Liver (tissue), 9 donors: ENCODE data around the gene PSORS1C1. TPM values are rescaled to one million over a fixed set of nuclear protein-coding genes. Genes with fewer than 3 reads are reported as not detected.

Experiments
- DNase-seq: peaks from one replicate; pipeline ENCODE4 v3.0.0-alpha.2; 2017; ENCODE audit warnings: low spot score
- H3K27ac ChIP-seq, 2 donors: one replicate each; pipeline ENCODE4 v1.7.0; 2013; ENCODE audit warnings: inconsistent platforms in 2 of 2, low read length in 2 of 2, control low read depth in 1 of 2, low read depth in 1 of 2, mild to moderate bottlenecking in 1 of 2
- H3K27me3 ChIP-seq, 4 donors: one replicate each; pipeline versions ENCODE4 v1.6.1 to v1.7.0; 2013; ENCODE audit warnings: low read length in 3 of 4, inconsistent platforms in 1 of 4, mild to moderate bottlenecking in 1 of 4, moderate library complexity in 1 of 4; ENCODE audit not compliant: control insufficient read depth in 4 of 4, insufficient read depth in 4 of 4
- H3K36me3 ChIP-seq, 4 donors: one replicate each; pipeline versions ENCODE4 v1.6.1 to v1.7.0; 2013; ENCODE audit warnings: low read length in 3 of 4, mild to moderate bottlenecking in 3 of 4, low read depth in 1 of 4, moderate library complexity in 1 of 4; ENCODE audit not compliant: control insufficient read depth in 4 of 4, insufficient read depth in 3 of 4
- H3K4me1 ChIP-seq, 4 donors: one replicate each; pipeline versions ENCODE4 v1.6.1 to v1.7.0; 2013; ENCODE audit warnings: low read length in 3 of 4, mild to moderate bottlenecking in 3 of 4, moderate library complexity in 1 of 4; ENCODE audit not compliant: control insufficient read depth in 4 of 4, insufficient read depth in 4 of 4
- H3K4me3 ChIP-seq, 3 donors: one replicate each; pipeline versions ENCODE4 v1.6.1 to v1.7.0; 2013; ENCODE audit warnings: low read length in 3 of 3, control low read depth in 1 of 3, low read depth in 1 of 3, mild to moderate bottlenecking in 1 of 3
- H3K9ac ChIP-seq, 2 donors: one replicate each; pipeline ENCODE4 v1.7.0; 2013; ENCODE audit warnings: low read length in 2 of 2, mild to moderate bottlenecking in 2 of 2, moderate library complexity in 2 of 2, control low read depth in 1 of 2, low read depth in 1 of 2
- H3K9me3 ChIP-seq, 4 donors: one replicate each; pipeline versions ENCODE4 v1.6.1 to v1.7.0; 2013; ENCODE audit warnings: low read length in 3 of 4; ENCODE audit not compliant: control insufficient read depth in 4 of 4
- EGR1 ChIP-seq, 2 donors: IDR thresholded peaks; 2 replicates each; pipeline ENCODE4 v1.6.1; 2016 to 2018; ENCODE audit warnings: antibody characterized with exemption in 2 of 2, low read depth in 2 of 2
- FOXA1 ChIP-seq: IDR thresholded peaks from 2 replicates; pipeline ENCODE4 v1.6.1; 2016; ENCODE audit warnings: antibody characterized with exemption
- FOXA2 ChIP-seq: IDR thresholded peaks from 2 replicates; pipeline ENCODE4 v1.6.1; 2016; ENCODE audit warnings: antibody characterized with exemption
- GABPA ChIP-seq, 2 donors: IDR thresholded peaks in 1 of 2; conservative IDR thresholded peaks in 1 of 2; 2 replicates each; pipeline ENCODE4 v1.6.1; 2016; ENCODE audit warnings: antibody characterized with exemption in 2 of 2, mild to moderate bottlenecking in 1 of 2, moderate library complexity in 1 of 2
- HNF4A ChIP-seq, 2 donors: conservative IDR thresholded peaks; 2 replicates each; pipeline ENCODE4 v1.6.1; 2016; ENCODE audit warnings: antibody characterized with exemption in 2 of 2, mild to moderate bottlenecking in 2 of 2
- HNF4G ChIP-seq: IDR thresholded peaks from 2 replicates; pipeline ENCODE4 v1.6.1; 2016; ENCODE audit warnings: antibody characterized with exemption
- JUND ChIP-seq, 2 donors: IDR thresholded peaks; 2 replicates each; pipeline ENCODE4 v1.6.1; 2016; ENCODE audit warnings: antibody characterized with exemption in 2 of 2
- NR2F2 ChIP-seq: IDR thresholded peaks from 2 replicates; pipeline ENCODE4 v1.6.1; 2016; ENCODE audit warnings: antibody characterized with exemption
- RAD21 ChIP-seq, 2 donors: IDR thresholded peaks; 2 replicates each; pipeline ENCODE4 v1.6.1; 2016; ENCODE audit warnings: antibody characterized with exemption in 2 of 2, mild to moderate bottlenecking in 2 of 2
- RXRA ChIP-seq, 2 donors: IDR thresholded peaks; 2 replicates each; pipeline ENCODE4 v1.6.1; 2017 to 2018; ENCODE audit warnings: antibody characterized with exemption in 2 of 2, mild to moderate bottlenecking in 1 of 2
- SP1 ChIP-seq: IDR thresholded peaks from 2 replicates; pipeline ENCODE4 v1.6.1; 2018; ENCODE audit warnings: antibody characterized with exemption, mild to moderate bottlenecking
- TAF1 ChIP-seq: conservative IDR thresholded peaks from 2 replicates; pipeline ENCODE4 v1.6.1; 2016; ENCODE audit warnings: antibody characterized with exemption, mild to moderate bottlenecking
- YY1 ChIP-seq: IDR thresholded peaks from 2 replicates; pipeline ENCODE4 v1.6.1; 2016; ENCODE audit warnings: antibody characterized with exemption, mild to moderate bottlenecking
- WGBS: extraction: QIAGEN DNeasy Blood & Tissue Kit; methylation state at CpG from one replicate; pipeline ENCODE4 v1.1.7; 2013; 5-methylcytosine and 5-hydroxymethylcytosine counted together
- polyA plus RNA-seq, 2 donors: library from polyadenylated mRNA; stranded (reverse) in 1 of 2; unstranded in 1 of 2; fragments of 200-250 nt in 1 of 2; fragments of >200 nt in 1 of 2; fragmentation: Nextera tagmentation in 1 of 2; extraction: Ambion mirVana in 1 of 2; gene quantifications; one replicate each; pipeline versions ENCODE4 v1.2.1 to v1.2.3, GENCODE V29; 2013 to 2015
- total RNA-seq, 2 donors: library from RNA; depleted of rRNA; stranded (reverse); fragments of >200 nt; gene quantifications; one replicate each; pipeline ENCODE4 v1.2.3, GENCODE V29; 2014
- TF ChIP-seq, protein P1 (sequence below): fragments of 150-350 bp; IDR thresholded peaks from 2 replicates; pipeline ENCODE4 v1.5.1; 2017; ENCODE audit warnings: improper control_type of control experiment, low read depth, low read length; ENCODE audit not compliant: missing input control
- TF ChIP-seq, protein P2 (sequence below): IDR thresholded peaks from 2 replicates; pipeline ENCODE4 v1.6.1; 2016; ENCODE audit warnings: antibody characterized with exemption
- TF ChIP-seq, protein P3 (sequence below): IDR thresholded peaks from 2 replicates; pipeline ENCODE4 v1.6.1; 2016; ENCODE audit warnings: antibody characterized with exemption, mild to moderate bottlenecking
- TF ChIP-seq, protein P4 (sequence below): IDR thresholded peaks from 2 replicates; pipeline ENCODE4 v1.6.1; 2016; ENCODE audit warnings: antibody characterized with exemption
- TF ChIP-seq, protein P5 (sequence below): IDR thresholded peaks from 2 replicates; pipeline ENCODE4 v1.6.1; 2016; ENCODE audit warnings: antibody characterized with exemption
- donor health status: healthy.
- donor health status: healthy.
- donor health status: healthy.
- donor health status: healthy.
- donor health status: healthy.

PSORS1C1 gene
- total and polyA plus RNA-seq, 4 donors = under 0.01 to 0.08 TPM; not detected in 2

DNA sequence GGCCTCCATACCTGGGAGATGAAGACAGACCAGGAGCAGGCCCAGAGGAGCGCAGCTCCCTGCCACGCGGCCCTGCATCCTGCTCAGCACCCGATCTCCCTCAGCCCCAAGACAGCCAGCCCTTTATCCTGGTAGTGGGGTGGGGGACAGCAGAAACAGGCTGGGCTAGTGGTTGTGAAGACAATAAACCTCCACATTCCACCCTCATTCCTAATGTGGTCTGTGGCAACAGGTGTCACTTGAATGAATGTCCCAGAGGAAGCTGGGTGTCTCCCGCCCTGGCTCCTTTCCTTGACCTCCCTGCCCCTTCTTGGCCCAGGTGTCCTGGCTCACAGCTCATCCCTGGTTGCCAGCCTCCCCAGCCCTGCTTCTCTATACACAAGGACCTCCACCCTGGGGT is 2.1 kb upstream of the PSORS1C1 start, which contains the start of gene C6orf15:
Gene C6orf15 (minus strand): TSS at position 98 of the 400 bp plus-strand sequence. CDS start 20 bp downstream, at position 78.
- TF ChIP-seq NR2F2 = no peak
- TF ChIP-seq TAF1 = no peak
- TF ChIP-seq, protein P1, sequence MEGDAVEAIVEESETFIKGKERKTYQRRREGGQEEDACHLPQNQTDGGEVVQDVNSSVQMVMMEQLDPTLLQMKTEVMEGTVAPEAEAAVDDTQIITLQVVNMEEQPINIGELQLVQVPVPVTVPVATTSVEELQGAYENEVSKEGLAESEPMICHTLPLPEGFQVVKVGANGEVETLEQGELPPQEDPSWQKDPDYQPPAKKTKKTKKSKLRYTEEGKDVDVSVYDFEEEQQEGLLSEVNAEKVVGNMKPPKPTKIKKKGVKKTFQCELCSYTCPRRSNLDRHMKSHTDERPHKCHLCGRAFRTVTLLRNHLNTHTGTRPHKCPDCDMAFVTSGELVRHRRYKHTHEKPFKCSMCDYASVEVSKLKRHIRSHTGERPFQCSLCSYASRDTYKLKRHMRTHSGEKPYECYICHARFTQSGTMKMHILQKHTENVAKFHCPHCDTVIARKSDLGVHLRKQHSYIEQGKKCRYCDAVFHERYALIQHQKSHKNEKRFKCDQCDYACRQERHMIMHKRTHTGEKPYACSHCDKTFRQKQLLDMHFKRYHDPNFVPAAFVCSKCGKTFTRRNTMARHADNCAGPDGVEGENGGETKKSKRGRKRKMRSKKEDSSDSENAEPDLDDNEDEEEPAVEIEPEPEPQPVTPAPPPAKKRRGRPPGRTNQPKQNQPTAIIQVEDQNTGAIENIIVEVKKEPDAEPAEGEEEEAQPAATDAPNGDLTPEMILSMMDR = no peak
- no peak for TF ChIP-seq HNF4A (conservative IDR thresholded peaks at IDR 0.05)
- no peak for TF ChIP-seq SP1
- Histone ChIP-seq H3K9ac (no peak within 1 kb of the TSS), H3K27ac (no peak within 1 kb of the TSS), H3K27me3 (peaks cover 0 to 2% (median 0%) of the 10 kb centered on the region in 4 donors), H3K36me3 (no peaks in the 10 kb centered on the region), H3K4me1 (no peaks in the 10 kb centered on the region), H3K4me3 (no peak within 1 kb of the TSS), H3K9me3 (no peaks in the 10 kb centered on the region)
- 89% methylated on average over 5 of the region's 5 CpGs for WGBS
- DNase-seq = no peak

DNA sequence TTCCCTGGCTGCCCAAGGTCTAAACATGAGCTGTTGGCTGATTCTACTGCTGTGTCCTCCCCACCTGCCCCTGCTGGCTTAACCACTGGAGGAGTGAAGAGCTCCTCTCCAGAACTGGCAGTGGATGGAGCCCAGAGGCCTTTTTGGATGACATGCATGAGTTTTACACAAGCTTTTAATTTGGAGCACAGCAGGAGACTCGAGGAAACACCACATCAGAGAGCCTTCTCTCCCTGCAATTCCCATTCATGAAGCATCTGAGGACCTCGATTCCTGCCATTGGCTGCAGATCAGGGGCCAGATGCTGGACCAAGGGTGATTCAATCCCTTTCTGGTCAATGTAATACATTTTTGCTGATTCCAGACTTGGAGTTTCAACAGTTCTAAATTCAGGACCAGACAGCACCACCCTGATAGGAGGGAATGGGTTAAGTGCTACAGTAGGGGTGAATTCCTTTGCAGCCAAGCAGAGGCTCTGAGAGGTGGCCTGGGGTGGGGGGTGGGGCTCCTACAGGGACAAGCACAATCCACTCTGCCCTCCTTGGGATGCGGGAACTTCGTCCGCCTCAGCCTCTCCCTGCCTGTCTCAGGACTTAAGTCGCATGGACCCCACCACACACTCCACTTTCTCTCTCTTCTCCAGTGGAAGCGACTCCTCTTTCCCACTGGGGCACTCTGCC is 599 bp upstream of the PSORS1C1 start:
- H3K9me3 ChIP-seq = no peaks in the 10 kb centered on the region
- H3K27me3 ChIP-seq = peaks cover 0 to 2% (median 0%) of the 10 kb centered on the region in 4 donors
- WGBS = 83% methylated on average over 7 of the region's 7 CpGs
- H3K36me3 ChIP-seq = no peaks in the 10 kb centered on the region
- H3K9ac ChIP-seq = no peak overlapping the region
- H3K27ac ChIP-seq = no peak overlapping the region
- no peaks in the 10 kb centered on the region for H3K4me1 ChIP-seq
- TF ChIP-seq, protein P2, sequence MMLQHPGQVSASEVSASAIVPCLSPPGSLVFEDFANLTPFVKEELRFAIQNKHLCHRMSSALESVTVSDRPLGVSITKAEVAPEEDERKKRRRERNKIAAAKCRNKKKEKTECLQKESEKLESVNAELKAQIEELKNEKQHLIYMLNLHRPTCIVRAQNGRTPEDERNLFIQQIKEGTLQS = no peak
- TF ChIP-seq FOXA1 (no peak), NR2F2 (no peak), EGR1 (IDR thresholded peaks at IDR 0.05; ENCODE audit: low read depth in 2 of 2) (no peak), RAD21 (IDR thresholded peaks at IDR 0.05) (no peak), YY1 (no peak), FOXA2 (no peak), HNF4G (no peak), JUND (IDR thresholded peaks at IDR 0.05) (no peak), RXRA (IDR thresholded peaks at IDR 0.05) (no peak), SP1 (no peak), HNF4A (conservative IDR thresholded peaks at IDR 0.05) (no peak), TAF1 (no peak), GABPA (IDR thresholded peaks at IDR 0.05 in 1 of 2, conservative IDR thresholded peaks at IDR 0.05 in 1 of 2) (no peak)
- TF ChIP-seq, protein P3, sequence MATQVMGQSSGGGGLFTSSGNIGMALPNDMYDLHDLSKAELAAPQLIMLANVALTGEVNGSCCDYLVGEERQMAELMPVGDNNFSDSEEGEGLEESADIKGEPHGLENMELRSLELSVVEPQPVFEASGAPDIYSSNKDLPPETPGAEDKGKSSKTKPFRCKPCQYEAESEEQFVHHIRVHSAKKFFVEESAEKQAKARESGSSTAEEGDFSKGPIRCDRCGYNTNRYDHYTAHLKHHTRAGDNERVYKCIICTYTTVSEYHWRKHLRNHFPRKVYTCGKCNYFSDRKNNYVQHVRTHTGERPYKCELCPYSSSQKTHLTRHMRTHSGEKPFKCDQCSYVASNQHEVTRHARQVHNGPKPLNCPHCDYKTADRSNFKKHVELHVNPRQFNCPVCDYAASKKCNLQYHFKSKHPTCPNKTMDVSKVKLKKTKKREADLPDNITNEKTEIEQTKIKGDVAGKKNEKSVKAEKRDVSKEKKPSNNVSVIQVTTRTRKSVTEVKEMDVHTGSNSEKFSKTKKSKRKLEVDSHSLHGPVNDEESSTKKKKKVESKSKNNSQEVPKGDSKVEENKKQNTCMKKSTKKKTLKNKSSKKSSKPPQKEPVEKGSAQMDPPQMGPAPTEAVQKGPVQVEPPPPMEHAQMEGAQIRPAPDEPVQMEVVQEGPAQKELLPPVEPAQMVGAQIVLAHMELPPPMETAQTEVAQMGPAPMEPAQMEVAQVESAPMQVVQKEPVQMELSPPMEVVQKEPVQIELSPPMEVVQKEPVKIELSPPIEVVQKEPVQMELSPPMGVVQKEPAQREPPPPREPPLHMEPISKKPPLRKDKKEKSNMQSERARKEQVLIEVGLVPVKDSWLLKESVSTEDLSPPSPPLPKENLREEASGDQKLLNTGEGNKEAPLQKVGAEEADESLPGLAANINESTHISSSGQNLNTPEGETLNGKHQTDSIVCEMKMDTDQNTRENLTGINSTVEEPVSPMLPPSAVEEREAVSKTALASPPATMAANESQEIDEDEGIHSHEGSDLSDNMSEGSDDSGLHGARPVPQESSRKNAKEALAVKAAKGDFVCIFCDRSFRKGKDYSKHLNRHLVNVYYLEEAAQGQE = no peak
- TF ChIP-seq, protein P4, sequence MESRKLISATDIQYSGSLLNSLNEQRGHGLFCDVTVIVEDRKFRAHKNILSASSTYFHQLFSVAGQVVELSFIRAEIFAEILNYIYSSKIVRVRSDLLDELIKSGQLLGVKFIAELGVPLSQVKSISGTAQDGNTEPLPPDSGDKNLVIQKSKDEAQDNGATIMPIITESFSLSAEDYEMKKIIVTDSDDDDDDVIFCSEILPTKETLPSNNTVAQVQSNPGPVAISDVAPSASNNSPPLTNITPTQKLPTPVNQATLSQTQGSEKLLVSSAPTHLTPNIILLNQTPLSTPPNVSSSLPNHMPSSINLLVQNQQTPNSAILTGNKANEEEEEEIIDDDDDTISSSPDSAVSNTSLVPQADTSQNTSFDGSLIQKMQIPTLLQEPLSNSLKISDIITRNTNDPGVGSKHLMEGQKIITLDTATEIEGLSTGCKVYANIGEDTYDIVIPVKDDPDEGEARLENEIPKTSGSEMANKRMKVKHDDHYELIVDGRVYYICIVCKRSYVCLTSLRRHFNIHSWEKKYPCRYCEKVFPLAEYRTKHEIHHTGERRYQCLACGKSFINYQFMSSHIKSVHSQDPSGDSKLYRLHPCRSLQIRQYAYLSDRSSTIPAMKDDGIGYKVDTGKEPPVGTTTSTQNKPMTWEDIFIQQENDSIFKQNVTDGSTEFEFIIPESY = no peak
- TF ChIP-seq, protein P1 = no peak
- TF ChIP-seq, protein P5, sequence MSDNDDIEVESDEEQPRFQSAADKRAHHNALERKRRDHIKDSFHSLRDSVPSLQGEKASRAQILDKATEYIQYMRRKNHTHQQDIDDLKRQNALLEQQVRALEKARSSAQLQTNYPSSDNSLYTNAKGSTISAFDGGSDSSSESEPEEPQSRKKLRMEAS = no peak
- DNase-seq = no peak
- no peak overlapping the region for H3K4me3 ChIP-seq
